ENCODE results near the gene NR2C2AP.
"Not testable (repeated sequence)": the region's sequence is repeated elsewhere in the genome, so short reads cannot be mapped to it uniquely, and the experiment has no call there.

NR2C2AP gene

GRCh38 chr19:19224852-19225494 is 21.8 kb upstream of the NR2C2AP start:
- TF ChIP-seq, protein P1, sequence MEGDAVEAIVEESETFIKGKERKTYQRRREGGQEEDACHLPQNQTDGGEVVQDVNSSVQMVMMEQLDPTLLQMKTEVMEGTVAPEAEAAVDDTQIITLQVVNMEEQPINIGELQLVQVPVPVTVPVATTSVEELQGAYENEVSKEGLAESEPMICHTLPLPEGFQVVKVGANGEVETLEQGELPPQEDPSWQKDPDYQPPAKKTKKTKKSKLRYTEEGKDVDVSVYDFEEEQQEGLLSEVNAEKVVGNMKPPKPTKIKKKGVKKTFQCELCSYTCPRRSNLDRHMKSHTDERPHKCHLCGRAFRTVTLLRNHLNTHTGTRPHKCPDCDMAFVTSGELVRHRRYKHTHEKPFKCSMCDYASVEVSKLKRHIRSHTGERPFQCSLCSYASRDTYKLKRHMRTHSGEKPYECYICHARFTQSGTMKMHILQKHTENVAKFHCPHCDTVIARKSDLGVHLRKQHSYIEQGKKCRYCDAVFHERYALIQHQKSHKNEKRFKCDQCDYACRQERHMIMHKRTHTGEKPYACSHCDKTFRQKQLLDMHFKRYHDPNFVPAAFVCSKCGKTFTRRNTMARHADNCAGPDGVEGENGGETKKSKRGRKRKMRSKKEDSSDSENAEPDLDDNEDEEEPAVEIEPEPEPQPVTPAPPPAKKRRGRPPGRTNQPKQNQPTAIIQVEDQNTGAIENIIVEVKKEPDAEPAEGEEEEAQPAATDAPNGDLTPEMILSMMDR (IDR thresholded peaks at IDR 0.05; ENCODE audit: low read length, missing control alignments) = peak; percentile 49
- peak; percentile 61 for DNase-seq (ENCODE audit: low read depth)
- no peak overlapping the region for H3K4me3 ChIP-seq (replicated peaks; ENCODE audit: low read depth, low read length)

- no peak for DNase-seq (ENCODE audit: low read depth)
- H3K4me3 ChIP-seq (replicated peaks; ENCODE audit: low read depth, low read length) = no peak overlapping the region
- TF ChIP-seq, protein P1 (IDR thresholded peaks at IDR 0.05; ENCODE audit: low read length, missing control alignments) = no peak
Observed at GRCh38 chr19:19224150-19224851, 21.1 kb upstream of the NR2C2AP start.

DNA sequence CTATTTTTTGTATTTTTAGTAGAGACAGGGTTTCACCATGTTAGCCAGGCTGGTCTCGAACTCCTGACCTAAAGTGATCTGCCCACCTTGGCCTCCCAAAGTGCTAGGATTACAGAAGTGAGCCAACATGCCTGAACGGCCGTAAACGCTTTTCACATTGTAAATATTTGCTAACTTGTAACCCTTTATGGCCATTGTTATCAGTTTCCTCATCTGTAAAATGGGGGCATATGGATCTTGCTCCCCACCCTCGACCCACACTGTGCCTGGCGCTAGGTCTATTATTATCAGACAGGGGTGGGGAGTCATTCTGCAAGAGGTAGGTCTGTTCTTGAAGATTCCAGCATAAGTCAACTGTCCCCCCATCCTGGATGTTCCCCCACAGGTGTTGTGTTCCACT is 20.4 kb upstream of the NR2C2AP start:
- TF ChIP-seq, protein P1 (IDR thresholded peaks at IDR 0.05; ENCODE audit: low read length, missing control alignments) = no peak
- no peak overlapping the region for H3K4me3 ChIP-seq (replicated peaks; ENCODE audit: low read depth, low read length)
- DNase-seq (ENCODE audit: low read depth) = no peak

- TF ChIP-seq, protein P1 (IDR thresholded peaks at IDR 0.05; ENCODE audit: low read length, missing control alignments) = no peak
- no peak overlapping the region for H3K4me3 ChIP-seq (replicated peaks; ENCODE audit: low read depth, low read length)
- no peak for DNase-seq (ENCODE audit: low read depth)
Observed at GRCh38 chr19:19223060-19223459, 19.8 kb upstream of the NR2C2AP start.

- DNase-seq (ENCODE audit: low read depth) = not testable (repeated sequence)
Observed at GRCh38 chr19:19221000-19221399, 17.8 kb upstream of the NR2C2AP start.

GRCh38 chr19:19218911-19219310 is 15.7 kb upstream of the NR2C2AP start:
- no peak for DNase-seq (ENCODE audit: low read depth)
- TF ChIP-seq, protein P1 (IDR thresholded peaks at IDR 0.05; ENCODE audit: low read length, missing control alignments) = no peak
- H3K4me3 ChIP-seq (replicated peaks; ENCODE audit: low read depth, low read length) = no peak overlapping the region

More at GRCh38 chr19:19221000-19221399, 17.8 kb upstream of the NR2C2AP start:
- H3K4me3 ChIP-seq (replicated peaks; ENCODE audit: low read depth, low read length) = not testable (repeated sequence)

- H3K4me3 ChIP-seq (replicated peaks; ENCODE audit: low read depth, low read length) = no peak overlapping the region
- TF ChIP-seq, protein P1 (IDR thresholded peaks at IDR 0.05; ENCODE audit: low read length, missing control alignments) = peak; percentile 25
- peak; percentile 48 for DNase-seq (ENCODE audit: low read depth)
Observed at GRCh38 chr19:19217099-19217498, 13.9 kb upstream of the NR2C2AP start.
